Anterior cingulate cortex (tissue), 58 donors: ENCODE measurements around the gene DIAPH3.

ENCODE experiments used
- DNase-seq, 58 donors: peaks; one replicate each; lab custom pipeline; 2025; lab: John Stamatoyannopoulos, UW

DIAPH3 gene

GRCh38 chr13:60032851-60033250, 130.9 kb downstream of the DIAPH3 start:
- DNase-seq, result no peak

GRCh38 chr13:60028021-60028420, 135.7 kb downstream of the DIAPH3 start:
- no peak for DNase-seq

GRCh38 chr13:60026286-60026685, 137.4 kb downstream of the DIAPH3 start:
- no peak for DNase-seq

- no peak for DNase-seq
Measured at GRCh38 chr13:60020288-60020687, 143.4 kb downstream of the DIAPH3 start.

- no peak for DNase-seq
Measured at GRCh38 chr13:60019119-60019993, 144.4 kb downstream of the DIAPH3 start.

GRCh38 chr13:60018536-60018935, 145.2 kb downstream of the DIAPH3 start:
- DNase-seq, result no peak

- no peak for DNase-seq
Measured at GRCh38 chr13:60016229-60016628, 147.5 kb downstream of the DIAPH3 start.

- no peak for DNase-seq
Measured at GRCh38 chr13:60013166-60013565, 150.6 kb downstream of the DIAPH3 start.

GRCh38 chr13:60012488-60012887, 151.2 kb downstream of the DIAPH3 start:
- no peak for DNase-seq

- no peak for DNase-seq
Measured at GRCh38 chr13:60009300-60010253, 154.2 kb downstream of the DIAPH3 start.

- no peak for DNase-seq
Measured at GRCh38 chr13:60001889-60002288, 161.8 kb downstream of the DIAPH3 start.

- DNase-seq, result no peak
Measured at GRCh38 chr13:60000976-60001375, 162.8 kb downstream of the DIAPH3 start.

- DNase-seq, result no peak
Measured at GRCh38 chr13:60000081-60000480, 163.6 kb downstream of the DIAPH3 start.

GRCh38 chr13:59997976-59998375, 165.8 kb downstream of the DIAPH3 start:
- DNase-seq, result no peak

GRCh38 chr13:59996461-59996980, 167.2 kb downstream of the DIAPH3 start:
- no peak for DNase-seq

- no peak for DNase-seq
Measured at GRCh38 chr13:59991395-59991794, 172.3 kb downstream of the DIAPH3 start.

GRCh38 chr13:59982631-59983382, 180.9 kb downstream of the DIAPH3 start:
- DNase-seq, result no peak

GRCh38 chr13:59979589-59979988, 184.1 kb downstream of the DIAPH3 start:
- no peak for DNase-seq

GRCh38 chr13:59978862-59979261, 184.9 kb downstream of the DIAPH3 start:
- DNase-seq, result no peak

- no peak for DNase-seq
Measured at GRCh38 chr13:59976856-59977255, 186.9 kb downstream of the DIAPH3 start.
